HG02798 (cell line): ENCODE results near the gene BBX.

Experiments used
- ATAC-seq: cut with Tn5 transposase; IDR thresholded peaks from one replicate; pipeline ENCODE4 v1.9.1; 2021; ENCODE audit warnings: mild to moderate bottlenecking; ENCODE audit not compliant: unreplicated experiment, poor library complexity

The BBX gene

DNA sequence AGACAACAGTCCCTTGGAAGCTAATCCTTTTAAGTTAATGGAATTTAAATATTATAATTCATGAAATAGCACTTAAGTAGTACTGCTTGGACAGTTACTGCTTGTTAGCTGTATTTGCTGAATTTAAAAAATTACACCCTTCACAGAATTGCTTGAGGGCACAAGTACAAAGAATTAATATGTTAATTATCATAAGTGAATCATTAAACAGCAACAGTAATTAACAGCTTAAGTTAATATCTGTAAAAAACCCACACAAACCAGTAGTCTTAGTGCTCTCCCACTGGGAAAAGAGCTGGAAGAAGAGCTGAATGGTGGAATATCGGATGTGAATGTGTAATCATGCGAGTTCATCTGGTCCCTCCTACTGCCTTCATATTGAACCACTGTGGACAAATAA is 336.1 kb downstream of the BBX start:
- no peak for ATAC-seq
